ENCODE measurements around the gene EPHA2.

The EPHA2 gene

DNA sequence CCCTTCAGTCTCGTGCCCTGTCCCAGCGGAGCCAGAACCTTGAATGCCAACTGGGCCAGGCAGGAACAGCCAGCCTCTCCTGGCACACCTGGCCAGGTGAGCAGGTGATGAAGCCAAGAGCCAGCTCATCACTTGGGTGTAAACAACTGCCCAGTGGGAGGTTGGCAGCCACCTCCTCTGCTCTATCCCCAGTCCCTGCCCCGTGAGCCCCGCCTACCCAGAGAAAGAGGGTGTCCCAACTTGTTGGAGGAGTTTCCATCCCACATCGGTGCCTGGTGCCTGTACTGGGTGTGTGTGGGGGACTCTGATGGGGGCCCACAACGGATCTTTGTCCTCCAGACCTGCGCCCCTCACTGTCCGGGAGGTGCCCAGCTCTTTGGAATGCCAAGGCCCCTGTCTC is 64.6 kb downstream of the EPHA2 start:
- DNase-seq: no peak

DNA sequence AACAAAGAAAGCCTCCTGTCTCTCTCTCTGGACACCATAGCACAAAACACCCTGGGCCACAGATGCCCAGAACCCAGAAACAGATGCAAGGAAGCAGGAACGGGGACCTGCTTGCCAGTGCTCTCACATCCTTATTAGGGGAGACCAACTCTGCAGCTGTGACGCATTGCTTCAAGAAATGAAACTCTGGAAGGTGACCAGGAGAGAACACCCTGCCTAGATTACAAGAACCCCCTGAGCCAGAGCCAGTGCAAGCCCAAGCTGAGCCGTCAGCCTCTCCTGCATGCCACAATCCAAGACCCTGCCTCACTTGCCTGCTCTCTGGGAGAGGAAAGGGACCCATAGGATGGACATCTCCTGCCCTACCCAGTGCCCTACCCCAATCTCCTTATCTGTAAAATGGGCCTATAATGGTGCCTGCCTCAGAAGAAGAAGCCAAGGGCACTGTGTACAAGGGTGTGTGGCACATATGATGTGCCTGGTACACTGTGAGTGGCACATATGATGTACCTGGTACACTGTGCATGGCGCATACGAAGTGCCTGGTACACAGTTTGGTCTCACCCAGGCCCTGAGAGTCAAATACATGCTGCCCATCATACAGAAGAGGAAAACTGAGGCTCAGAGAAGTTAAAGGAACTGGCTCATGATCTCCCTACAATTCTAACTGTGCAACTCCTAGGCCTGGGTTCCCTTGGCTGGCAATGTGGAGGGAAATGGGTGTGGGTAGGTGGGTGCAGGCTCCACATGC is 65.6 kb downstream of the EPHA2 start:
- no peak for DNase-seq

DNA sequence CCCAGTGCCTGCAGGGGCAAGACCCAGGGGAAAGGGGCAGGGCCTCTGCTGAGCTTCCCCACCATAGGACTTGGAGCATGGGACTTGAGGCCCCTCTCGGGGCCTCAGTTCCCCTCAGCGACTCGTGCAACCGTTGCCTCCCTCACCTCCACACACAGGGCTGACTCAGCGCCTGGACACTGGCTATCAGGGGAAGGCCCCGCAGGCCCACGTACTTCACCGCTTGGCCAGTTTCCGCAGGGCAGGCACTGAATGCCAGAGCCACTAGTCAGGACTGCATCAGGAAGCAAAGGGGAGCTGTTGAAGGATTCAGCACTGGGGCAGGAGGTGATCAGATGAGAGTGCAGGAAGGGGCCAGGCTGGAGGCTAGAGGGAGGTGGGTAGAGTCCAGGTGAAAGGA is 66.9 kb downstream of the EPHA2 start:
- DNase-seq: no peak

DNA sequence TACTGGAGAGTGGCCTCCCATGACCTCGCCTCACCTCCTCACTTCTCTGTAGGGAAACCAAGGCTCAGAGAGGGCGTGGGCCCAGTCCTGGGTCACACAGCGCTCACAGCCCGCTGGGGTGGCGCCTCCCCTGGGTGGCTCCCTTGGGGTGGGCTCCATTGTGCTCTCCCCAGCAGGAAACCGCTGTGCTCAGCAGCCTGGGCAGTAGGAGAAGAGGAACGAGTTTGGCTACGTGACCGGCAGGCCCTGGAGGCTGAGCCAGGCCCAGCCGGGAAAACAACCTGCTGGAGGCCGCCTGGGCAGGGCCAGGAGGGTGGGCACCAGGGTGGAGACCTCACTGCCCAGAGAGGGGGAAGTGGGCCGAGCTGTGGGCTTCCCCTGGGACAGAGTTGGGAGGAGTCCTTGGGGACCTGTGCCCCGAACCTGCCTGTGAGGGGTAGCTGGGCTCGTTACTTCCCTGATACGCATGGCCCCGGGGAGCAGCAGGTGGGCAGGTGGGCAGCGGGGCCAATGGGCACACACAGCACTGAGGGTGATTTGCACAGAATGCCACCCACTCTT is 67.4 kb downstream of the EPHA2 start:
- DNase-seq: no peak

DNA sequence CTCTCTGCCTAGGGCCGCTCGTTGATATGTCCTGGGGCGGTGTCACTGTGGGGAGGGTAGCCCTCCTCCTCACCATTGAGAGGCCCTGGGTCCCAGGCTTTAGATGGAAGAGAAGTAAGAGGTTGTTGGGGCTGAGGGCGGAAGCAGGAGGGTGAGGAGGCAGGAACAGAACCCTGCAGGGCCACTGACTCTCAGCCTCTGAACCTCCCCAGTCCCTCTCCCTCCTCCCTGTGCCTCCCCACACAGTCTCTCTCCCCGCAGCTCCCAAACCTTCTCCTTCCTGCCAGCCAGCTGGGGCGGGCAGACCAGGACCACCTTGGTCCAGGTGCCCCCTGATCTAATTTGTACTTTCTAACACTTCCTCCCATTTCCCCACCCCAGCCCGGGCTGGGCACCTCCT is 68.1 kb downstream of the EPHA2 start:
- no peak for DNase-seq

DNA sequence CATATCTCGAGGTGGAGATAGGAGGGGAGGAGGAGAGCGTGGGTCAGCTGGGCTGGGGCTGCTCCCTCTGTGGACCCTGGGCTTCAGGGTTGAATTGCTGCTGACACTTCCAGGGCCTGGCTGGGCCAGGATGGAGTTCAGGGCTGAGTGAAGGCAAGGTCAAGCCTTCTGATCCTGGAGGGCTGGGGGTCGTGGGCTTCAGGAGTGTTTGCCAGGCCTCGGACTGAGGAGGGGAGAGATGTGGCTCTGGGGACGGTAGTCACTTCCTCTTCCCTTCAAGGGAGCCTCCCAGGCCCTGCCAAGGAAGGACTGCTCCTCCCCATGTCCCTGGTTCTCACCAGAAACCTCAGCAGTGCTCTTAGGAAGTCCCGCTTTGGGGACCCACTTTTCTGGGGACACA is 70.3 kb downstream of the EPHA2 start:
- peak; percentile 19 to 53 (median 46) for DNase-seq

DNA sequence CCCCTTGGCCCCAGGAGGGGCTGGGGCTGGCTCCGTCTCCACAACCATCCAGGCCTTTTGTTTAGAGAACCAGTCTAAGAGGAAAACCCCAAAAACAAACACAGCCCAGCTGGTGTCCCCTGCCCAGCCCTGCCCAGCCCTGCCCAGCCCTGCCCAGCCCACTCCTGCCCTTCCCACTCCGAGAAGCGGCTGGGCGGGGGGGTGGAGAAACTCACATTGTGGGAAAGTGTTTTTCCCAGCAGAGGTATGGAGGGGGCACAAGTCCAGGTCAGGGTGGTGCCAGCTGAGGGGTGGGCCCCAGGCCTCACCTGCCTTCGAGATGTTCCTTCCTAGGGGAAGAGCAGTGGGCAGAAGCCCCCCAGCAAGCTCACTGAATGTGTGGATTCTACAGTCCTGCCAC is 72.4 kb downstream of the EPHA2 start:
- no peak for DNase-seq

DNA sequence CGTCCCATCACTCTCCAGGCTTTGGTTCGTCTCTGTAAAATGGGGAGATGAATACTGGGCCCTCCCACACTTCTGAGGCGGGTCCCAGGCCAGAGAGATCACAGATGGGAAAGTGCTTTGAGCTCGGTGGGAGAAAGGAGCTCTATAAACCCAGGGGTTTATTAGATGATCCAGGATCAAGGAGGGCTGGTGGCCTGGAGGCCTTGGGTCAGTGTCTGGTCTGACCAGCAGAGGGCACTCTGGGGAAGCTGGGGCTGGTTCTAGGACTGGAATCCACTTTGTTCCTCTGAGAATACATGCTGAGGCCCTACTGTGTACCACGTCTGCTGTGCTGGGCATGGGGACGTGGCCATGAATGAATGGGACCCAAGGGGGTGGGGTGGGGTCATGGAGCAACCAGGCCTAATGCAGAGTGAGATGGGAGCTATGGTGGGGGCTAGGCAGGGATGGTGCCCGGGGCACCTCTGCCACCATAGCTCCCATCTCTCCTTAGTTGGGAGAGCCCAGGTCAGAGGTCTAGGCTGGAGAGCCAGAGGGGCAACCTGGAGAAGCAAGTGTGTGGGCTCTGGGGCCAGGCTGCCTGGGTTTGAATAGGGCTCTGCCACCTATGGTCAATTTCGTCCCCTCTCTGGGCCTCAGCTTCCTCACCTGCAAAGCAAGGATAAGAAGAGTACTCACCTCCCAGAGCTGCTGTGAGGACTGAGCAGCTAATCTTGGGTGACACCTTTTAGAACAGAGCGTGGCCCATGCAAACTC is 73.4 kb downstream of the EPHA2 start:
- DNase-seq: peak; percentile 73 to 85 (median 84)

DNA sequence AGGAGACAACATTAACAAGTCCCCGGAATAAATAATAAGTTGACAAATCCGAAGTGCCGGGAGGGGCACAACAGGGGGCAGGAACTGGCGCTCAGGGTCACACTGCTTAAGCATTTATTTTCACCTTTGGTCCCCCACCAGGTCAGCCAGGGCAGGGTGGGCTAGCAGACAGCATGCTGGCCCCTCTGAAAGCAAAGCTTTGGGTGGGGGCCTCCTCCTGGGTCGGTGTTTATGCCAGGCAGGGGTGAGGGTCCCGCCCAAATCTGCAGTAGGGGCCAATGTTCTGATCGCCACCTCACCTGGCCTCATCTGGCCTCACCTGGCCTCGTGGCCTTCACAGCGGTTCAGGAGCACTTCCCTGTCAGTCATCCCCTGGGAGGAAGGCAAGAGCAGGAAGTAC is 74.2 kb downstream of the EPHA2 start:
- no peak for DNase-seq

DNA sequence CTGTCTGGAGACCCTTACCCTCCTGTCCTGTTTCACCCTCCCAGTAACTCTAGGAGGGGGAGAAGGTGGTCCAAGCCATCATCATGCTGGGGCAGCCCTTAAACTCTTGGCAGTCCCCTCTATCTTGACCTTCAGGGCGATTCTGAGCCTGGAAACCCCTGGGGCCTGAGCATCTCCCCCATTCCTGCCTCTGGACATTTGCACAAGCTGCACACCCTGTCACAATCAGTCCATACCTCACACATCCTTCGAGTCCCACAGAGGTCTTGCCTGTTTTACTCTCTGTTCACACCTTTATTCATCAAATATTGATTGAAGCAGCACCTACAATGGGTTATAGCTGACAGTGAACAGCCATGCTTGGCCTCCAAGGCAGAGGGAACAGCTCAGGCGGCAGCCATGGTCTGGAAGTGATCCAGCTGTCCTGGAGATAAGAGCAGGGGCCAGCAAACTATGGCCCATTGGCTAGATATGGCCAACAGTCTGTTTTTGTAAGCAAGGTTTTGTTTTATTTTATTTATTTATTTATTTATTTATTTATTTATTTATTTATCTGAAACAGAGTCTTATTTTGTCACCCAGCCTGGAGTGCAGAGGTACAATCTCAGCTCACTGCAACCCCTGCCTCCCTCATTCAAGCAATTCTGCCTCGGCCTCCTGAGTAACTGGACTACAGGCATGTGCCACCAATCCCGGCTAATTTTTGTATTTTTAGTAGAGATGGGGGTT is 75.3 kb downstream of the EPHA2 start:
- DNase-seq: no peak

DNA sequence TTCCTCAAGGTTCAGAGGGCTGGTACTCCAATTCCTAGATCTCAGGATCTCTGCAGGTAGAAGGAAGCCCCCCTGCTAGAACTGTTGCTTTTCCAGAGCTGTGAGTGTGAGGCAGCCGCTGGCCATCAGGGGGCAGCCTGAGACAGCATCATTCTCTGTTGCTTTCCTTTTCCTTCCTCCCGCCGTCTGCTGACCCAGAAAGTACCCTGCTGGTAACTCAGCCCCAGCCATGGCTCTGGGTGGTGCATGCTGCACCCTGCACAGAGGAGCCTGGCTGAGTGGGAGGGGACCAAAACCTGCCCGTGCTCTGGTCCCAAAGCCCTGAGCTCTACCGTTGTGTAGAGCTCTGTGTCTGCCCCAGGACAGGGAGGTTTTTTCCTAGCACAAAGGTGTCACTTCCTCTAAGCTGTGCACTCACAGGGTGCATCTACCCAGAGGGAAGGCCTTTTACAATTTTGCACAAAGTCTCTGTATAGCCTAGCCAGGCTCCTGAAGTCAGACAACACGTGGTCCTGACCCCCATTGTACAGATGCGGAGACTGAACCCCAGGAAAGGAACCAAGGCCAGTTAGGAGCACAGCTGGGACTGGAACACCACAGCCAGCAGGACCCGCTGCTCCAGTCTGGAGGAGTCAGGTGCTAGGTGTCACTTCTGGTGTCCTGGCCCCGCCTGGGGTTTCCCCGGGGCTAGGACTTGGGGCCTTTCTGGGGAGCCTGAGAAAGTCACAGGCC is 76.8 kb downstream of the EPHA2 start:
- DNase-seq: peak; percentile 63 to 83 (median 70)

DNA sequence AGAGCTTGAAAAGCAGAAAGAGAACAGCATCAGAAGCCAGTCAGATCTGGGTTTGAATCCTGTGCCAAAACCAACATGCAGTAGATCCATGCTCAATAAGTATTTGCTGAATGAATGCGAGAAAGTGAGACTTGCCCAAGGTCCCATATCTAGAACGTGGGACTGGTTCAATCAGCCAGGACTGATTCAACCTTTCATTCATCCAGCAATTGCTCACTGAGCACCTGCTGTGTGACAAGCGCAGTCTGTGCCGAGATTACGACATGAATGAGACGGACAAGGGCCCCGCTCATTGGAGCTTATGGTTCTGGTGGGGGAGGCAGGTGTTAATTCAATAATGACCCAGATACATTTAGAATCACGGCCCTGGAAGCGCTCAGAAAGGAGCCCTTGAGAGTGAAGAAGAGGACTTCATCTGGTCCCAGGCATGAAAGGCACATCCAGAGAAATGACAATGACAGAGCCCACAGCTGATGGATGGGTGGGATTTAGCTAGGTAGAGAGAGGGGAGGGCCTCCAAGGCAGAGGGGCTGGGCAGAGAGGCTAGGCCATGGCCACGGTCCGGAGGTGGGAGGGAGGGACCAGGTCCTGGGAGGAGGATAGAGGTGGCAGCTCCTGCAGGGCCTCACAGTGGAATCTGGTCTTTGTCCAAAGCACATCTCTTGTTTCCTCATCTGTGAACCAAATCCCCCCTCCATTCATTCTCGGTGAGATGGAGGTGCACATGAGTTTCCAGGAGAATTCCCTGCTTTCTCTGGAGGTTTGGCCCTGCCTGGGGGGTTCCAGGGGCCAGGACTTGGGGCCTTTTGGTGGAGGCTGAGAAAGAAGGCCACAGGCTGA is 78.2 kb downstream of the EPHA2 start:
- DNase-seq: no peak

DNA sequence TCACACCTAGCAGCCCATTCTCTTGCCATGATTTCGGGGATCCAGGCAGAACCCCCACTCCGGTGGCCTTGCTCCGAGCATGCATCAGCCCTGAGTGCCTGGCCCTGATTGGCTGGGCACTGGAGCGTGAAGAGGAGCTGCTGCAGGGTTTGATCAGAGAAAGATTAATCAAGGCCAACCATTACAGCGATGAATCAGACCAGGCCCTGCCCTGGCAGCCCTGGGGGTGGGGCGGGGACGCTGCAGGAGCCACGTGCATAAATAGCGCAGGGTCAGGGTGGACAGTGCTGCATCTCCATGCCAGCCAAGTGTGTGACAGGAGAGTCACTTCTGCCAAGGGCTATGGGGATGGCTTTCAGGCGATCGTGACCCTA is 79.0 kb downstream of the EPHA2 start:
- DNase-seq: no peak

DNA sequence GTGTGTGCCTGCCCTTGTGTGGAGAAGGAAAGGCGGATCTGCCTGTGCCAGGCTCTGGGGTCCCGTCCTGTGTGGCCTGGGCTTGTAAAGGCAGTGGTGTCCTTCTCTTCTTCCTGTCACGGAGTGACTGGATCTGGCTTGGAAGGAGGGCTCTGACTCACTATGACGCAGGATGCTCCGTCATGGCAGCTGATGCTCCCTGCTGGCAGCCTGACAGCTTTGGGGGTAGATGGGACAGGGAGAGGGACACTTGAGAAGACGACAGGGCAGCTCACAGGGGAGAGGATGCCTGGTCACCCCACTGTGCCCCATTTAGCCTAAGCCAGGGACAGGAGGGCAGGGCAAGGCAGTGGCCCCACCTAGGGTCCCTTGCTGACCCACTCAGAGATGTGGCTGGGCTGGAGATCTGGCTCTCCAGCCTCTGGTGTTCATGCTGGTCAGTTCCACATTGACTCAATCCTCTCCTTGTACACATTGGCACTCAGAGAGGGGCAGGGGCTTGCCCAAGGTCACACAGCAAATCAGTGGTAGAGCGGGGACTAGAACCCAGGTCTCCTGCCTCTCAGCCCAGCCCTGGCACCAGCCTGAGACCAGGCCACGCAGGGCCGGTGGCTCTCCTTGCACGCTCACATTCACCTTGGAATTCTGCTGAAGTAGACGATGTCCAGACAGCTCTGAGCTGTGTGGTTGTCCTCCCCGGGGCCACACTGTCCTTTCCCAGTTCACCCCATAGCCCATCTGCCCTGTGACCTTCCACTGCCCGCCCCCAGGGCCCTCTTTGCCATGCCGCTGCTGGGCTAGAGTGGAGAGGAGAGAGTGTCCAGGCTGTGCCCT is 79.6 kb downstream of the EPHA2 start:
- DNase-seq: no peak

DNA sequence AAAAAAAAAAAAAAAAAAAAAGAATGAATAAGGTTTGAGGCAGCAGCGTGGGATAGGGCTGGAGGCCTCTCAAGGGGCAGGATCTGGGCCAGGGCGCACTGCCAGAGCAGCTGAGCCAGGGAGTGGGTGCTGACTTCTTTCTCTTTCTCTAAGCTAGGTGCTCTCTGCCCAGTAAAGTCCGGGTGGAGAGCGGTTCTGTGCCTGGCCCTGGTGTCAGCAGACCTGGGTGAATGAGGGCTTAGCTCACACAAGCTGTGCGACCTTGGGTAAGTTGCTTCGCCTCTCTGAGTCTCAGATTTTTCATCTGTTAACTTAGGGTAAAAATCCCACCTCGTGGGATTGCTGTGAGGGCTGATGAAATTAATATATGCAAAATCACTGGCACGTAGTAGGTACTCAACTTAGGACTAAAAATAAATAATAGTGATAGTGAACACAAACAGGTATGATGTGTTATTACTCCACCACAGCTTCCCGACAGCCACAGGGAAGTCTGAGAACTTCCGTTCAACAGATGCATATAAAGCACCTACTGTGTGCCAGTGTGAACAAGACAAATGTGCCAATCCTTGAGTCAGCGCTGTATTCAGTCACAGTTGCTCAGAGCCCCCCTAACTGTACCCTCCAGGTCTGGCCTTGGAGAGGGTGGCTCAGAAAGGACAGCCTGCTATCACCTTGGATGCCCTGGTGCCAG is 80.4 kb downstream of the EPHA2 start:
- DNase-seq: no peak

Measured in suppressor macrophage (primary cell).